K562 (cell line): Measurements from ENCODE around the gene SMARCB1. TPM values are rescaled to one million over a fixed set of nuclear protein-coding genes. Genes with fewer than 3 reads are reported as not detected.

ENCODE experiments used
- CEBPG ChIP-seq, 3 experiments: fragments of 200-800 bp in 1 of 3; sonication (Bioruptor generic) in 1 of 3; sonication (generic) in 1 of 3; formaldehyde crosslinking in 1 of 3; IDR thresholded peaks in 2 of 3; conservative IDR thresholded peaks in 1 of 3; 2 replicates each; pipeline versions ENCODE4 v1.6.1 to v1.8.0; 2016 to 2022; ENCODE audit warnings: missing compliant biosample characterization in 2 of 3, missing genetic modification characterization in 2 of 3, mild to moderate bottlenecking in 1 of 3, missing genetic modification reagents in 1 of 3
- CHD1 ChIP-seq: fragments of 200-600 bp; sonication (generic); IDR thresholded peaks from one replicate; pipeline ENCODE4 v1.6.1; 2012; ENCODE audit warnings: mild to moderate bottlenecking, moderate library complexity, low read length, inconsistent platforms
- DDX20 ChIP-seq: fragments of 450-650 bp; IDR thresholded peaks from 2 replicates; pipeline ENCODE4 v1.6.1; 2016; ENCODE audit warnings: missing genetic modification characterization, low read depth, mild to moderate bottlenecking, missing compliant biosample characterization, moderate library complexity
- E2F8 ChIP-seq: fragments of 450-650 bp; IDR thresholded peaks from 2 replicates; pipeline ENCODE4 v1.7.1; 2018; ENCODE audit warnings: mild to moderate bottlenecking, low read depth; ENCODE audit not compliant: partially characterized antibody
- E4F1 ChIP-seq: fragments of 250-450 bp; sonication (Bioruptor Pico); IDR thresholded peaks from 2 replicates; pipeline ENCODE4 v1.5.0; 2021; ENCODE audit warnings: mild to moderate bottlenecking, borderline replicate concordance
- ID3 ChIP-seq, 2 experiments: fragments of 250-450 bp in 1 of 2; fragments of 450-650 bp in 1 of 2; sonication (Bioruptor Pico) in 1 of 2; IDR thresholded peaks; 2 replicates each; pipeline versions ENCODE4 v1.6.1 to v1.8.0; 2016 to 2021; ENCODE audit warnings: mild to moderate bottlenecking in 2 of 2, moderate library complexity in 2 of 2, missing compliant biosample characterization in 1 of 2, missing genetic modification characterization in 1 of 2
- MAFK ChIP-seq: IDR thresholded peaks from 2 replicates; pipeline ENCODE4 v1.6.1; 2011; ENCODE audit warnings: low read length, improper control_type of control experiment
- MLLT1 ChIP-seq, 2 experiments: fragments of 450-650 bp; IDR thresholded peaks; 2 replicates each; pipeline ENCODE4 v1.6.1; 2016
- VEZF1 ChIP-seq: fragments of 200-800 bp; sonication (Bioruptor generic); IDR thresholded peaks from 2 replicates; pipeline ENCODE4 v1.6.1; 2017; ENCODE audit warnings: missing genetic modification characterization, missing compliant biosample characterization
- XRCC5 ChIP-seq: fragments of 200-400 bp; formaldehyde crosslinking; IDR thresholded peaks from 2 replicates; pipeline ENCODE4 v1.6.1; 2017; ENCODE audit warnings: low read depth, mild to moderate bottlenecking, low read length
- ZBTB43 ChIP-seq: sonication (generic); formaldehyde crosslinking; IDR thresholded peaks from 2 replicates; pipeline ENCODE4 v1.8.0; 2023; ENCODE audit warnings: mild to moderate bottlenecking, missing genetic modification reagents
- ZFPM2 ChIP-seq: fragments of 250-450 bp; sonication (Bioruptor Pico); IDR thresholded peaks from 2 replicates; pipeline ENCODE4 v1.5.1; 2022; ENCODE audit warnings: mild to moderate bottlenecking
- ZNF134 ChIP-seq: fragments of 250-450 bp; sonication (Bioruptor Pico); conservative IDR thresholded peaks from 2 replicates; pipeline ENCODE4 v1.4.0; 2020
- ZNF41 ChIP-seq: fragments of 250-450 bp; sonication (Bioruptor Pico); conservative IDR thresholded peaks from 2 replicates; pipeline ENCODE4 v1.4.0; 2020; ENCODE audit warnings: mild to moderate bottlenecking
- ZZZ3 ChIP-seq: fragments of 450-650 bp; IDR thresholded peaks from 2 replicates; pipeline ENCODE4 v1.6.1; 2016; ENCODE audit warnings: antibody characterized with exemption, mild to moderate bottlenecking, moderate library complexity
- polyA plus RNA-seq, 8 experiments: library from polyadenylated mRNA; depleted of rRNA in 4 of 8; stranded (reverse) in 5 of 8; unstranded in 3 of 8; fragments of >200 nt; fragmentation: Nextera tagmentation in 2 of 8; fragmentation: Illumina TruSeq in 1 of 8; extraction: Ambion mirVana in 2 of 8; extraction: Trizol in 1 of 8; gene quantifications; 2 replicates each; pipeline versions ENCODE4 v1.2.1 to v1.2.3, GENCODE V29; 2011 to 2014; ENCODE audit warnings: inconsistent platforms in 1 of 8, missing spikeins in 1 of 8
- total RNA-seq, 7 experiments: library from RNA; depleted of rRNA in 6 of 7; stranded (reverse); fragments of >200 nt in 6 of 7; fragmentation: Illumina TruSeq in 2 of 7; extraction: Trizol in 2 of 7; gene quantifications; 2 replicates each; pipeline versions ENCODE4 v1.2.1 to v1.2.3, GENCODE V29; 2011 to 2021; ENCODE audit warnings: low replicate concordance in 1 of 7

SMARCB1 gene
- total and polyA plus RNA-seq, 9 of the 15 experiments (the other 6 are each of a cell fraction or from before 2014, with no cell fraction given), result 1.2 to 113 (median 65.4) TPM

GRCh38 chr22:23838681-23839468 lies 52.1 kb downstream of the SMARCB1 start, which contains the start of gene DERL3 (continued):
- TF ChIP-seq ID3 (CRISPR knock-in tag; IDR thresholded peaks at IDR 0.05), result no peak
- TF ChIP-seq ID3 (tag; IDR thresholded peaks at IDR 0.05), result peak; percentile 57; the same call in 1 of the 2 replicates
- 0 out of 2 replicates have a peak, but pooled peaks have one; percentile 45 for TF ChIP-seq XRCC5
- no peak for TF ChIP-seq CHD1
- no peak for TF ChIP-seq ZZZ3
- TF ChIP-seq E2F8, result peak; percentile 97
- no peak for TF ChIP-seq ZBTB43 (CRISPR knock-in tag)
- no peak for TF ChIP-seq ZNF134 (CRISPR knock-in tag)
- no peak for TF ChIP-seq E4F1
- TF ChIP-seq CEBPG (CRISPR knock-in tag; IDR thresholded peaks at IDR 0.05), result no peak
- TF ChIP-seq CEBPG (tag; conservative IDR thresholded peaks at IDR 0.05 in 1 of 2, IDR thresholded peaks at IDR 0.05 in 1 of 2), result no peak
- TF ChIP-seq ZFPM2 (CRISPR knock-in tag), result no peak
- TF ChIP-seq ZNF41 (CRISPR knock-in tag), result no peak
- TF ChIP-seq MLLT1 (IDR thresholded peaks at IDR 0.05), result peak in 1 of 2 experiments; percentile 75; a peak in 2 of 4 replicates
- peak; percentile 67 for TF ChIP-seq VEZF1 (CRISPR knock-in tag)
- no peak for TF ChIP-seq DDX20
- TF ChIP-seq MAFK, result no peak
